NOMO-1 (cell line): ENCODE results near the gene EFCAB11.

Source experiments
- DNase-seq, 2 experiments: peaks; one replicate each; lab custom pipeline; 2025; ENCODE audit not compliant: unreplicated experiment in 2 of 2; lab: John Stamatoyannopoulos, UW

The EFCAB11 gene

DNA sequence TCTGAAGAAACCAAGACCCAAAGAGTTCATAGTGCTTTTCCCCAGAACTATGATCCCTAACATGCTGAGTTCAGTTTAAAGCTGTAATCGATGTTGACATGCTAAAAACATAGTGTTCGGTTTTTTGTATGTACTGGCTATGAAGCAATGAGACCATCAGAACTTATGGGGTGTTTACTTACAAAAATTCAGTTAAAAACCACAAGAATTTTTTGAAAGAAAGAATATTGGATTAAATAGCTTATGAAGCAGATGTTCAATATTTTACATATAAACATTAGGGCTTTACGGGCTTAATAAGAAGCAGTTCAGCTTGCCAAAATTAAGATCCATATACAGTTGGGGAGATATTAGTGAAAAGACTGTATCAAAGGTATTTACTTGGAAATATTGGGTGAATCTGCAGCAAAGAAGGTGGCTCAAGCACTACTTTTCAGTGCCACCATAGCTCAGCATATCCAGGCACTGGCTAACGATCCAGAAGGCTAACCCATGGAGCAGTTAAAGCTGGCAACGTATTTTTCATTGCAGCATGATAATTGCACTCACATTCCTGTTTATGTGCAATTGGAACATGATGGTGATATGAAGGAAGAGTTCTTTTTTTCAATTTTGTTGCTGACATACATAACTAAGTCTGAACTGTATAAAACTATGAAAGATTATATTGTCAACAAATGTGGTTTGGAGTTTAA lies 125.9 kb downstream of the EFCAB11 start:
- no peak for DNase-seq

DNA sequence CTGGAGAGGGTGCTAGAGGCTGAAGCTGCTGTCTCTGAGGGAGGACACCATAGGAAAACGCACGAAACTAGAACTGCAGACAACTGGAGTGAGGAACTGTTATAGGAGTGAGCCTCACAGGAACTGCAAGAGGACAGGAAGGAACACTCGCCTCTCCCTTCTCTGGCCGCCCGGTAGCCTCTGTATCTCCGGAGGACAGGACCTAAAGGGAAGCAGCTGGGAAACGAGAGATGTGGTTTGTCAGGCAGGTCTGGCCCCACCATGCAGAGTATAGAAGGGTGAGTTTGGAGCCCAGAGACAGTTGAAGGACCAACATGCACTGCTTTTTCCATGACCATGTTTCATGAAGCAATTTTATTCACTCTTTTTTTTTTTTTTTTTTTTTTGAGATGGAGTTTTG lies 127.3 kb downstream of the EFCAB11 start:
- DNase-seq: no peak

DNA sequence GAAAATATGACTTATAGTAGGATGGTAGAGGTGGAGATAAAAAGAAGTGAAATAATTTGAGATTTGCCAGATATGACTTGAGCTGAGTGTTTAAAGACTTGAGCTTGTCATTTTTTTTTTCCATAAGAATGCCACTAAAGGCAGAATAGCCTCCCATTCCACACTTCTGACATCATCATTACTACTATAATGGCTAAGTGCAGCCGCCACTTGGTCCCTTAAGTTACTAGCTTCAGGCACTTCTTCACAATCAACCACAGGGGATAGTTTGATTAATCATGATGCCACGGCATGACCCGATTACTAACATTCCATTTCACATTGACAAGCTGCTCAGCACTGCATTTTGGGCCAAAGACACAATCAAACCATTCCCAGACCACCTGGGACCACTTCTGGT lies 127.9 kb downstream of the EFCAB11 start:
- DNase-seq: no peak

DNA sequence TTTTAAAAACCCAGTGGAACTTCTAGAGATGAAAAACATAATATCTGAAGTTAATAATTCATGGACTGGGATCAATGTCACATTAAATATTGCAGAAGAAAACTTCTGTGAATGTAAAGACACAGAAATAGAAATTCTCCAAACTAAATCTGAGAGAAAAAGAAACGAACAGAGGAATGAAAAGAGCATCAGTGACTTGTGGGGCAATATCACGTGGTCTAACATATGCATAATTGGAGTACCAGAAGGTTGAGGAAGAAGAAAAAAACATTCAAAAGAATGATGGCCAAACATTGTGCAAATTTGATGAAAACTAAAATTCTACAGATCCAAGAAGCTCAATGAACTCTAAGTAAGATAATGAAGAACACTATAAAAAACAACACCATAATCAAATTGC lies 130.8 kb downstream of the EFCAB11 start:
- DNase-seq: no peak

DNA sequence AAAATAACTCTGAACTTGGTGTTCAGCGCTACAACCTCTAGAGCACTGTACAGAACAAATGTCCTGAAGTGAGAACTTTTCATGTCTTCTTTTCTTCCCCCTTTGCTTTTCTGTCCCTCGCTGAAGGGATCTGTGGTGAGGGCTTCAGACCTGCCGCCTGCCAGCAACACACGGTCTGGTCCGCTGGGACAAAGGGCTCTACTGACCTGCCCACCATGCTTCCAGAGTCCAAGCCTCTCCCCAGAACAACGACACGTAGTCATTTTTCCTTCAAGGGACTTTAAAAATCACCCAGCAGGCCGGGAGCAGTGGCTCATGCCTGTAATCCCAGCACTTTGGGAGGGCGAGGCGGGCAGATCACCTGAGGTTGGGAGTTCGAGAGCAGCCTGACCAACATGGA lies 140.4 kb downstream of the EFCAB11 start:
- no peak for DNase-seq

DNA sequence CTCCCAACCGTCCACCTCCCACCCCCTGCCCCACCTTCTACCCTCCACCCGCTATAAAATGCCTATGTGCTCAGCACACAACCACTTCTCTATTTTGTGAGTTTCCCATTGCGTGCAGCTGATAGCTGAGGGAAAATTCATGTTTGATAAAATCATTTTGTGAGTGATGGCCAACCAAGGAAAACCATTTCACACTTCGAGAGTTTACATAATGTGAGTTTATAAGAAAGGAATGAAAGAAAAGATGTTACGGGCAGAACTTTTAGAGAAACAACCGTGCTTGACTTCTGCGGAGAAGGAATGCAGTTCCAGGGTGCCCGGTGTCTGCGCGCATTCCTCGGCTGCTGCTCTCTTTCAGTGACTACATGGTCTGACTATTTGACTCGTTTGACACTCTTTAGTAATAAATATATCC lies 140.9 kb downstream of the EFCAB11 start:
- no peak for DNase-seq

DNA sequence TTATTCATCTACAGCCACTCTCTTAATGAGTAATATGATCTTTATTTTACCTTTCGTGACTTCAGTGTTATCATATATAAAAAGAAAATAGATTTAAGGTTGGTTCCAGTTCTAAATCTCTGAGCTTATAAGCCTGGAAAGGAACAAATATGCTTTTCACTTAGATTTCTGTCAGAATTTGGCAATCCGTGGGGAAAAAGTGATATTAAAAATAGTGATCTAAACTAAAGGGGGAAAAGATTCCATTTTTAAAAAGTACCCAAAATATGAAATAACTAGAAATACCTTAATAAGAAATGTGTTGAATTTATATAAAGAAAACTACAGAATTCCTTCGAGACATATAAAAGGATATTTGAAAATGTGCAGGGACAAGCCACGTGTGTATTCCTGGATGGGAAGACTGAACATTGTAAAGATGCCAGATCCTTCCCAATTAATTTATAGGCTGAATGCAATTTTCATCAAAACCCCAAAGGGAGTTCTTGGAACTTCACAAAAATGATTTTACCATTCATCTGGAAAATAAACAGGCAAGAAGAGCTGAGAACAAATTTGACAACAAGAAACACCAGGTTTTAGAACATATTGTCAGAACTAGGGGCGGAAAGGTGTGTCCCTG lies 142.5 kb downstream of the EFCAB11 start:
- DNase-seq: no peak

DNA sequence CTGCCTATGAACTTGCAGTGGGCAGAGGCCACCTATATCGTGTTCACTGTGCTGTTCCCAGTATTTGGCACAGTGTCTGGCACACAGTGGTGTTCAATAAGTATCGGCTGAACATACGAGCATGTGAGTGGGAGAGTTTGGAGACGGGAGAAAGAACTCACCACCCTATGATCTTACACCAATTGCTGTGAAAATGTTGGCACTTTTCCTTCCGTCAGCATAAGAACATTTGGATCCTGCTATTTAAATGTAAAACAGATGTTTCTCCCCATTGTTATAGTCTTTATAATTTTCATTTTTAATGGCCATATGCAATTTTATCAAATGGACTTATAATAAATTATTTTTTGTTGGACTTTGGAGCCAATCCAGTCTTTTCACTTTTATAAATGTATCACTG lies 144.4 kb downstream of the EFCAB11 start:
- DNase-seq: no peak

DNA sequence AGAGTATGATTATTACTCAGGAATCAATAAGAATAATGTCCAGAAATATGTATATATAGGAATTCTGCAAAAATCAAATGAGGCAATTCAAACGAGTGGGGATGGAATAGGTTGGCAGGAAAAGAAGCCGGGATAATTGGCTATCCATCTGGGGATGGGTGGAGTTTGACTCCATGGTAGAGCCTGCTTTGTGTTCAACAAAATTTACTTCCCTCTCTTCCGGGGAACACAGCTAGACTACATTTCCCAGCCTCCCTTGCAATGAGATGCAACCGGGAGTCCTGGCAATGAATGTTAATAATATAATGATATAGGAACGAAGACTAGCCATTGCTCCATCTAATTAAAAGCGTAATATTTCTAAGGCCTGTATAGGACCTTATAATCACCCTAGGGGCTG lies 146.6 kb downstream of the EFCAB11 start:
- DNase-seq: no peak

DNA sequence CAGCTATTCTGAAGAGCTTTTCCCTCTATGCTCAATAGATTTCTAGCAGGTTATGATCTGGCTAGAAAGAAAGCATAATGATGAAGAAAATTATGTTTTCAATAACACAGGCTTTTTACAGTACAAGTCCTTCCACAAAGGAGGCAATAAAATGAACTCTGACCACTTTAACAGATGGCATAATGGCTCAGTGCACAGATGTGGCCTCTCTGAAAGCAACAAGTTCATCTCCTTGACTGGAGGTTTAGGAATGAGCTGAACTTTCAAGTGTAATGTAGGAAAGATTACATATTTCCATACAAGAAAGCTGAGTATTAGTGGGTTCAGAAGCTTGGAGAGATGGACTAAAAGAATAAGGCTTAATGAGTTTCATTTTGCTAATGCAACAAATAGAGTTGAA lies 147.4 kb downstream of the EFCAB11 start:
- DNase-seq: no peak

DNA sequence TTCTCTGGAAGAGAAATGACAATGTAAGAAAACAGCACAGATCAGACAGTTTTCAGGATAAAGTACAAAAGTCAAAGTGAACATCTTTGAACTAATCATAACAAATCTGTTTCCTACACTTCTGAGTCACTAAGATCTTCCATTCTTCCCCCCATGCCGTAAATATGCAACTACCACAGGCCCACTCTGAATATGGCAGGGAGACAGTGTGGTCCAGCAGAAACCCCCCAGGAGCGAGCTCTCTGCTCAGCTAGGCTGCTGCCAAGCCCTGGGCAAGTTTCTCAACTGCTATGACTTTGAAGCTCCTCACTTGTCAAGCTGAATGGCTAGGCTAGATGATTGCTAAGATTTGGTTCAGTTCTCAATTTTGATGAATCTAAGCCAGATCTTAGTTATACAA lies 148.1 kb downstream of the EFCAB11 start:
- no peak for DNase-seq

DNA sequence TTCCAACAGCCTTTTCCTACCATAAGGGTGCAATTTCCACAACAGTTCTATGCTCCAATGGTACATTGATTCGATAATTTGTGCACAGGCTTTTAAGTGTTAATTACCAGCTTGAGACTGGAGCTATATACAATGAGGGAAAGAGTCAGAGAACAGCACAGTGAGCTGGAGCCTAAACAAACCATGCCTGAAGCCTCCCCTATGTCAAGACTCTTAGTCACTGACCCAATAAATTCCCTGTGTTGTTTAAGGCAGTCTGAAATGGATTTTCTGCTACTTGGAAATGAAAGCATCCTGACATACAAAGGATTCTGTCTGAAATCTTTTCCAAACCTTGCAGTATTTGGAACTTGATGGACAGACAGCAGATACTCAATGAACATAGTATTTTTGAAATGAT lies 149.0 kb downstream of the EFCAB11 start:
- DNase-seq: no peak

DNA sequence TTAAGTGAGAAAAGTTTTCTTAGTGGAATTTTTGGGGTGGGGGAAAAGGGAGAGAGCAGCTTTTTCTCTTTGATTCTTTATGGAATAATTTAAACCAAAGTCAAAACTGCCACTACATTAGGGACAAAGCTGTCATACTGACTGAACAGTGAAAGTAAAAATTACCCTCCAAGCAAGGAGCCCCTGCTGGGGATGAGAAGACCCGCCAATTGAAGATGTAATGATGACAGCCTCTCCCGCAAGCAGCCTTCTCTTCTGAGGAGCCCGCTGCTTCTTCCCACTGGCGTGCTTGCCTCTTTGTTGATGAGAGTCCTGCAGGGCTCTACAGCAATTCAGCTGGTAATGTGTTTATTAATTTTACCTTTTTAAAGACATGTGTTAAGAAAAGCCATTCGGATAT lies 151.0 kb downstream of the EFCAB11 start:
- no peak for DNase-seq

DNA sequence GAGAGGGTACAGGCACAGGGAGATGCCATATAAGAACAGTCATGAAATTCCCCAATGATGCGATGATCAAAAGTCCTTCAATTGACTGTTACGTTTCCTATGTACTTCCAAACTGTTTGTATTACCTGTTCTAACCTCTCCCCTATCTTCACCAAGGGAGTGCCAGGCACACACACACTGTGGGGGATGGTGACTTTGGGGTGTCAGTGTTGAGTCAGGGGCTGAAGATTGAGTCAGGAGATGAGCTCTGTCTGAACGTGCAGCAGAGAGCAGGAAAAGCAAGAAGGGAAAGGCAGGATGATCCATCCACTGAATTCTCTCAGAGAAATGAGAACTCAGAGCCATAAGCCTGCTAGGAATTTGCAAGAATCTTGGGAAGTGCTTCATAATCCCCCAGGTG lies 153.4 kb downstream of the EFCAB11 start:
- no peak for DNase-seq

DNA sequence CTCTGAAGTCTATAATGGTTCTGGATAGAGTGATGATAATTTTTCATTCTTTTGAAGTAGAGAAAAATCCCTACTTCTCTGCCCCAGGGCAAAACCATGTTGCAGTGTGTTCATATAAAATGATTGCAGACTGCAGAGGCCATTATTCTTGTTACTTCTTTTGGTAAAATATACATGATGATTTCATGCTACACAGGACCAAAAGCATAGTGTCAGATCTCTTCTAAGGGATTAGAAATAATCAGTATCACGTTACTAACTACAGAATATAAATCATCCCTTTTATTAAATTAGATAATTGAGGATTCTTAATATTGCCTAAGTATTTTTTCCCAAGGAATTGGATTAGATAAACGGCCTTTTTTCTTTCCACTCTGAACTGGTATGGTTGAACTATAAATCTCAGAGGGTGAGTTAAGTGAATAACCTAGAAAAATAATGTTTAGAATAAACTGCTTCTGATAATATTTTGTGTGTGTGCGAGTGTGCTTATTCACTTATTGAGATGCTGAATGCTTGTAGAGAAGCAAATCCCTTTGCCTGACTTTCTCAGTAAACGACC lies 156.2 kb downstream of the EFCAB11 start:
- no peak for DNase-seq

DNA sequence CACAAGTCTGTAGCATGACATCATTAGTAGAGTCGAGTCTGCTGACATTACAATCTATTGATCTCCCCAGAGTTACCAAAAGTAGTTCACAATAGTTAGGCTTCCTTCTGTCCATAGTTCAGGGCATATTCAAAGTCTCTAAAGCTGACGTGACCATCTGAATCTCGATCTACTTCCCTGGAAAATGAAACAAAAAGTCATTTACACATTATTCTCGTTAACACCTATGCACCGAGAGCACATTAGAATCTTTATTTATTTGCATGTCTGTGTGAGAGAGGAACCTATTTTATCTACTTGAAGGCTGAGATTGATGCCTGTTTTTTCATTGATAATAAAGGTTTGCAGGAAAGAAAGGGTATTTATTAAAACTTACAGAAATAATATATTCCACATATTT lies 157.4 kb downstream of the EFCAB11 start:
- DNase-seq: no peak

DNA sequence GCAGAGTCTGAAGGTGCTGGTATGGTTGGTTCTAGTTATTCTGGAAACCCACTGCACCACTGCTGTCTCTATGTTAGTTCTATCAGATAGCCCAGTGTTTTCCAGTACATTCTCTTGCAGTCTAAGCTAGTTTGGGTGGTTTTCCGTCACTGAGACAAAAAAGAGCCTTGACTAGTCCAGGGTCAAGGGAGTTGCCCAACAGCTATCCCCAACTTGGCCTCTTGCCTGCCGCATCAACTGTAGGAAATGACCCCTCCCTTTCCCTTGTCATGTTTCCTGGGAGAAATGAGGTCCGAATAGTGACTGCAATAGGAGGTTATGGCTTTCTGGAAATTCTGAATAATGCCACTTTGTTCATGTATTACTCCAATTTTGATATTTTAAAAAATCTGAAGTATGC lies 160.4 kb downstream of the EFCAB11 start:
- DNase-seq: no peak

DNA sequence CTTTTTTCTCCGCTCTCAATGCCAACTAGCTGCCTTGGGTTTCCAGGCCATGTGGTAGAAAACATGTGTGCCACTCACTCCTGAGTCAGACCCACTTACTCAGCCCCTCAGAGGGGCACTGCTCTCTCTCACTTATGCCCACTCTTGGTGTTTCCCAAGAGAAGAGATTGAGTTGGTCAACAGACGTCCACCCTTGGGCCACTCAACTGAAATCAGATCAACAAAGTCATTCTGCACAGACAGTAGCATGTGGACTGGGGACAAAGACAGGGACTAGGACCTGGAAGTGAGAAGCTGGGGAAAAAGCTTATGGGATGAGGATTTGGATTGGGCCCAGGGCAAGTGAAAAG lies 161.2 kb downstream of the EFCAB11 start:
- no peak for DNase-seq

DNA sequence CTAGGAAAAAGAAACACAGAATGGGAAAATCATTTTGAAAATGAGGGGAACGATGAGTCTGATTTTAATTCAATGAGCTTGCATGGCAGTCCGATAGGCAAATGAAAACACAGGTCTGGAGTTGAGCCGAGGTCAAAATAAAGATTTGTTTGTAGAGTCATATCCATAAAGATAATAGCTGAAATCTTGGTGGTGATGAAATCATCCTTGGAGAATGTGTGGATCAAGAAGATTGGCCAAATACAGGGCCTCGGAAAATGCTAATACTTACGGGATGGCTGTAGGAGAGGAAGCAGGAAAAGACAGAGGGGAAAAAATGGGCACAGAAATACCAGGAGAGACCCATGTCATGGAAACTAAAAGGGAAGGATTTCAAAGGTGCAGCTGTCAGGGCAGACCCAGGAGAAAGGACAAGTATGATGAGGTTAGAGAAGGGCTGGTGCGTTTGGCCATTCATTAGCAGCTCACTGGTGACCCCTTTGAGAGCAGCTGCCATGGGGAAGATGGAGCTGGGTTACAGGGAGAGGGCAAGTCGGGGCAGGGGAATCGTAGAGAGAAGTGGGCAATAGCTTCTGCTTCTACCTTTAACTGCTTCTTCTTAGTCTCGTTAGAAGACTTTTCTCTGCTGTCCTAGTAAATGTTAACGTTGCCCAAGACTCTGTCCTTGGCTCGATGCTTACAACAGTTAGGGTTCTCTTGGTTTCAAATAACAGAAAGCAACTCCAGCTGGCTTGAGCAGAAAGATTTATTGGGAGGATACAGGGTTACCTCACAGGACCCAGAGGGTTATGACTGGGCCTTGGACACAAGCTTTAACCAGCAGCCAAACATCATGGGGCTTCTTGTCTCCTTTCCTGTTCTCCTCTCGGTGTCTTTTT lies 161.8 kb downstream of the EFCAB11 start:
- DNase-seq: no peak

DNA sequence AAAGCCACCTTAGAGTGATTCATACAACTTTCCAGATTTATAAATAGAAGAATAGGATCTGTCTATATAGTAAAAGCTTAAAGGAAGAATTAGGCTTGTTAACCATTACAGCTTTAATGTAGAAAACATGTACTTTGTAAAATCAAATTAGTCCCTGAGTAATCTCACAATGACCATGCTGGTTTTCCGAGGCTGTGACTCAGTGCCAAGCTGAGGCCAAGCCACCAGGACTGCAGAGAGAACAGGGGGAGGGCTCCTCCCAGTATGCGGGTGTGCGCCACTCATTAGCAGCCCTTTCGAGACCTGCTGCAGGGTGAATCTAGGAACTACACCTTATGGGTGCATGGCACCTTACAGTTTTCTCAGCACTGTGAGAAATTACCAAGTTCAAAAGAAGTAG lies 167.0 kb downstream of the EFCAB11 start:
- no peak for DNase-seq

DNA sequence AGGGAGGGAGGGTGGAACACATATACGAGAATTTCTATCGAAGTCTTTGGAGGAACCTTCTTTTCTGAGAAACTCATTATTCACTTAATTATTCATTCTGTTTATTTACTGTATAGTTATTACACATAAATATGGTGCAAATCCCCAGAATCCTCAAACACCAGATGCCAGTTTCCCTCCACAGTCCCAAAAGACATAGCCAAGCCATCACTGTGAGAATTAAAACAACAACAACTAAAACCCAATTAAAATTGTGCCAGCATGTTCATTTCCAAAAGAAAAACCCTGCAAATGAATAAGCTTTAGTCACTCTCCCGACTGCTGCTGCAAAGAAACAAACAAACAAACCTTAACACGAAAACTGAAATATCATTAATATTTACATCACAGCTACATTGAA lies 173.5 kb downstream of the EFCAB11 start:
- DNase-seq: no peak

DNA sequence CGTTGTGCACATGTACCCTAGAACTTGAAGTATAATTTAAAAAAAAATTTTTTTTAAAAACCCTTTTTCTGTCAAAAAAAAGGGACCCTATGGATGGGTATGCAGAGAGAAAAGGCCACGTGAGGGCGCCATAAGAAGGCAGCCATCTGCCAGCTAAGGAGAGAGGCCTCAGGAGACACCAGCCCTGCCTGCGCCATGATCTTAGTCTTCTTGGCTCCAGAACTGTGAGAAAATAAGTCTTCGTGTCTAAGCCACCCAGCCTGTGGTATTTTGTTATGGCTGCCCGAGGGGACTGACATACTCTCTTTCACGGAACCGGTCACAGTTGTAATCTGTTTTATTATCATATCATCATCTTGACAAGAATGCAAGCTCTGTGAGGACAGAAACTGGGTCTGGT lies 174.8 kb downstream of the EFCAB11 start:
- DNase-seq: no peak
